H9 (cell line): ENCODE measurements around the gene ITGB8. TPM values are rescaled to one million over a fixed set of nuclear protein-coding genes. Genes with fewer than 3 reads are reported as not detected.

Source experiments
- DNase-seq: peaks from one replicate; pipeline ENCODE4 v3.0.0-alpha.2; 2017
- H2AFZ ChIP-seq: one replicate; pipeline ENCODE4 v1.6.1; 2013; ENCODE audit warnings: mild to moderate bottlenecking, low read length, control low read depth, moderate library complexity
- H2AK5ac ChIP-seq: 2 replicates; pipeline ENCODE4 v1.6.1; 2013; ENCODE audit warnings: low read length, control low read depth, mixed read lengths; ENCODE audit not compliant: insufficient read length
- H2BK120ac ChIP-seq: one replicate; pipeline ENCODE4 v1.6.1; 2013; ENCODE audit warnings: low read depth, mild to moderate bottlenecking, low read length, control low read depth, inconsistent platforms; ENCODE audit not compliant: poor library complexity, severe bottlenecking
- H2BK12ac ChIP-seq: 2 replicates; pipeline ENCODE4 v1.6.1; 2013; ENCODE audit warnings: low read length, control low read depth, mixed read lengths, low read depth; ENCODE audit not compliant: insufficient read length
- H2BK15ac ChIP-seq: 2 replicates; pipeline ENCODE4 v1.6.1; 2013; ENCODE audit warnings: low read depth, low read length, control low read depth
- H2BK20ac ChIP-seq: one replicate; pipeline ENCODE4 v1.6.1; 2013; ENCODE audit warnings: low read depth, mild to moderate bottlenecking, low read length, control low read depth, inconsistent platforms; ENCODE audit not compliant: poor library complexity, severe bottlenecking
- H2BK5ac ChIP-seq: 2 replicates; pipeline ENCODE4 v1.6.1; 2013; ENCODE audit warnings: low read length, control low read depth, mixed read lengths; ENCODE audit not compliant: insufficient read length
- H3K14ac ChIP-seq: 2 replicates; pipeline ENCODE4 v1.6.1; 2013; ENCODE audit warnings: low read length, control low read depth; ENCODE audit not compliant: insufficient read depth
- H3K18ac ChIP-seq: 2 replicates; pipeline ENCODE4 v1.6.1; 2013; ENCODE audit warnings: low read depth, mild to moderate bottlenecking, mixed read lengths, low read length, control low read depth; ENCODE audit not compliant: insufficient read length
- H3K23ac ChIP-seq: 2 replicates; pipeline ENCODE4 v1.6.1; 2013; ENCODE audit warnings: low read length, control low read depth, mixed read lengths, low read depth; ENCODE audit not compliant: insufficient read length
- H3K23me2 ChIP-seq: 2 replicates; pipeline ENCODE4 v1.6.1; 2013; ENCODE audit warnings: low read depth, mild to moderate bottlenecking, mixed read lengths, low read length, control low read depth; ENCODE audit not compliant: insufficient read length, poor library complexity, severe bottlenecking
- H3K27ac ChIP-seq: 2 replicates; pipeline ENCODE4 v1.5.1; 2013; ENCODE audit warnings: low read length, control low read depth, mixed read lengths, low read depth; ENCODE audit not compliant: insufficient read length
- H3K27me3 ChIP-seq: 2 replicates; pipeline ENCODE4 v1.6.1; 2013; ENCODE audit warnings: low read length, control low read depth, inconsistent platforms; ENCODE audit not compliant: insufficient read depth
- H3K4ac ChIP-seq: 2 replicates; pipeline ENCODE4 v1.6.1; 2013; ENCODE audit warnings: low read depth, mild to moderate bottlenecking, control low read depth, inconsistent platforms, low read length, moderate library complexity
- H3K4me1 ChIP-seq: 2 replicates; pipeline ENCODE4 v1.6.1; 2013; ENCODE audit warnings: low read length, control low read depth, inconsistent platforms; ENCODE audit not compliant: insufficient read depth
- H3K4me2 ChIP-seq: 2 replicates; pipeline ENCODE4 v1.6.1; 2013; ENCODE audit warnings: low read length, control low read depth, mixed read lengths; ENCODE audit not compliant: insufficient read length, insufficient read depth
- H3K56ac ChIP-seq: 2 replicates; pipeline ENCODE4 v1.6.1; 2013; ENCODE audit warnings: low read depth, mild to moderate bottlenecking, mixed read lengths, low read length, control low read depth; ENCODE audit not compliant: insufficient read length
- H3K79me1 ChIP-seq: 2 replicates; pipeline ENCODE4 v1.6.1; 2013; ENCODE audit warnings: low read depth, mild to moderate bottlenecking, moderate library complexity, low read length, control low read depth, inconsistent platforms; ENCODE audit not compliant: insufficient read depth, poor library complexity, severe bottlenecking
- H3K79me2 ChIP-seq: 2 replicates; pipeline ENCODE4 v1.6.1; 2013; ENCODE audit warnings: low read length, control low read depth, inconsistent platforms; ENCODE audit not compliant: insufficient read depth
- H3K9ac ChIP-seq: 2 replicates; pipeline ENCODE4 v1.6.1; 2013; ENCODE audit warnings: low read length, control low read depth, mixed read lengths; ENCODE audit not compliant: insufficient read length; ENCODE audit errors: extremely low read depth
- H3K9me3 ChIP-seq: one replicate; pipeline ENCODE4 v1.6.1; 2013; ENCODE audit warnings: low read depth, low read length, inconsistent platforms; ENCODE audit not compliant: control insufficient read depth
- H3T11ph ChIP-seq: one replicate; pipeline ENCODE4 v1.6.1; 2013; ENCODE audit warnings: mild to moderate bottlenecking, low read length, control low read depth, inconsistent platforms
- H4K20me1 ChIP-seq: one replicate; pipeline ENCODE4 v1.6.1; 2013; ENCODE audit not compliant: control insufficient read depth, insufficient read length, insufficient read depth
- H4K5ac ChIP-seq: 2 replicates; pipeline ENCODE4 v1.6.1; 2013; ENCODE audit warnings: low read depth, mild to moderate bottlenecking, mixed read lengths, low read length, control low read depth; ENCODE audit not compliant: insufficient read length
- H4K8ac ChIP-seq: replicated peaks from 2 replicates; pipeline ENCODE4 v1.6.1; 2013; ENCODE audit warnings: low read length, control low read depth, mixed read lengths, low read depth; ENCODE audit not compliant: insufficient read length
- H4K91ac ChIP-seq: 2 replicates; pipeline ENCODE4 v1.6.1; 2013; ENCODE audit warnings: low read depth, mild to moderate bottlenecking, moderate library complexity, mixed read lengths, low read length, control low read depth; ENCODE audit not compliant: insufficient read length
- H3K27ac Mint-ChIP-seq, 3 experiments: 2 replicates in 2 of 3; 3 replicates in 1 of 3; pipeline ENCODE4 v1.8.0; 2020 to 2021; ENCODE audit warnings: mixed read lengths in 3 of 3, mild to moderate bottlenecking in 1 of 3, moderate library complexity in 1 of 3
- H3K27me3 Mint-ChIP-seq: 2 replicates; pipeline ENCODE4 v1.8.0; 2021; ENCODE audit warnings: low read depth, mild to moderate bottlenecking, moderate library complexity, mixed read lengths
- H3K36me3 Mint-ChIP-seq, 3 experiments: 2 replicates in 2 of 3; 3 replicates in 1 of 3; pipeline ENCODE4 v1.8.0; 2020 to 2021; ENCODE audit warnings: low read depth in 3 of 3, mixed read lengths in 3 of 3; ENCODE audit not compliant: insufficient read depth in 1 of 3
- H3K4me1 Mint-ChIP-seq, 2 experiments: 2 replicates each; pipeline ENCODE4 v1.8.0; 2020; ENCODE audit warnings: mixed read lengths in 2 of 2
- H3K4me3 Mint-ChIP-seq, 2 experiments: 2 replicates in 1 of 2; 3 replicates in 1 of 2; pipeline ENCODE4 v1.8.0; 2020 to 2021; ENCODE audit warnings: mild to moderate bottlenecking in 2 of 2, mixed read lengths in 2 of 2, moderate library complexity in 1 of 2
- H3K9me3 Mint-ChIP-seq, 2 experiments: 2 replicates in 1 of 2; 3 replicates in 1 of 2; pipeline ENCODE4 v1.8.0; 2020; ENCODE audit warnings: mild to moderate bottlenecking in 2 of 2, mixed read lengths in 2 of 2, moderate library complexity in 1 of 2
- WGBS: extraction: QIAGEN DNeasy Blood & Tissue Kit; methylation state at CpG from one replicate; pipeline ENCODE4 v1.1.7; 2013; ENCODE audit warnings: missing lambda C conversion rate, low lambda C conversion rate, mixed read lengths; ENCODE audit not compliant: insufficient read length; ENCODE audit errors: extremely low coverage; 5-methylcytosine and 5-hydroxymethylcytosine counted together
- total RNA-seq: library from RNA; stranded (reverse); gene quantifications from 2 replicates; pipeline ENCODE4 v1.2.1, GENCODE V29; 2021
- TF ChIP-seq, protein P1 (sequence below): fragments of 200-600 bp; sonication (generic); conservative IDR thresholded peaks from 3 replicates; pipeline ENCODE4 v1.8.0; 2021; ENCODE audit warnings: antibody characterized with exemption, mild to moderate bottlenecking

ITGB8 gene
- total RNA-seq, 1 experiment from 2014 or later = 7.6 TPM

DNA sequence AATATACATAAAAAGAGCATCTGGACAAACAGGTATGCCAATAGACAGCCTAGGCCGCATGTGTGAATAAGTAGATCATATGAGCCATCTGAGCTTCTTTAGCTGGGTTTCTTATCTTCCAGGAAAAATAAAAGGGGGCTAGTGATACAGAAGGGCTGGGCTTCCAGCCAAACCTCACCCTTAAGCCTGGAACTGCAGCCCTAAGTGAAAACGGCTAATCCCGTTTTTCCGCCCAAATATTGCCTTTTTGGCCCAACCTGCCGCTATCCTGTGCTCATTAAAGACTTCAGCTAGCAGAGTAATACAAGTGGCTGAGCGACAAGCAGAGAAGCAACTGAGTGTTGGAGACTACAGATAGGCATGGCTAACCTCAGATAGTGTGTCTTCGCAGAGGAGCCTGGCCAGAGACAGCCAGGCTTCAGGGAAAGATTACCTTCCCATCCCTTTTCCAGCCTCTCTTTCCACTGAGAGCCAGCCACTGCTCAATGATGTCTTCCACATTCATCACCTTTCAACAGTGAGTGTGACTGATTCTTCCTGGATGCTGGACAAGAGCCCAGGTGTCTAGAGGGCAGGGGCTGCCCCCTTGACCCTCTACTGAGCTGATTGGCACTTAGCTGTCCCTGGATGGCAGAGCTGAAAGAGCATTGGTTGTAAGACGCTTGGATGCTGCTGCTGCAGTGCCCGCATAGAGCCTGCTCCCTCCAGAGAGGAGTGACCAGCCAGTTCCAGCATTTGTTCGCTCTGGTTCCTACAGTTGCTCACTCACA lies 108.9 kb downstream of the ITGB8 start:
- TF ChIP-seq, protein P1, sequence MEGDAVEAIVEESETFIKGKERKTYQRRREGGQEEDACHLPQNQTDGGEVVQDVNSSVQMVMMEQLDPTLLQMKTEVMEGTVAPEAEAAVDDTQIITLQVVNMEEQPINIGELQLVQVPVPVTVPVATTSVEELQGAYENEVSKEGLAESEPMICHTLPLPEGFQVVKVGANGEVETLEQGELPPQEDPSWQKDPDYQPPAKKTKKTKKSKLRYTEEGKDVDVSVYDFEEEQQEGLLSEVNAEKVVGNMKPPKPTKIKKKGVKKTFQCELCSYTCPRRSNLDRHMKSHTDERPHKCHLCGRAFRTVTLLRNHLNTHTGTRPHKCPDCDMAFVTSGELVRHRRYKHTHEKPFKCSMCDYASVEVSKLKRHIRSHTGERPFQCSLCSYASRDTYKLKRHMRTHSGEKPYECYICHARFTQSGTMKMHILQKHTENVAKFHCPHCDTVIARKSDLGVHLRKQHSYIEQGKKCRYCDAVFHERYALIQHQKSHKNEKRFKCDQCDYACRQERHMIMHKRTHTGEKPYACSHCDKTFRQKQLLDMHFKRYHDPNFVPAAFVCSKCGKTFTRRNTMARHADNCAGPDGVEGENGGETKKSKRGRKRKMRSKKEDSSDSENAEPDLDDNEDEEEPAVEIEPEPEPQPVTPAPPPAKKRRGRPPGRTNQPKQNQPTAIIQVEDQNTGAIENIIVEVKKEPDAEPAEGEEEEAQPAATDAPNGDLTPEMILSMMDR = no peak
- Histone ChIP-seq H3K9ac (no peak overlapping the region), H3K79me2 (no peaks in the 10 kb centered on the region), H4K5ac (no peak overlapping the region), H3T11ph (no peak overlapping the region), H2BK5ac (no peak overlapping the region), H2BK15ac (no peak overlapping the region), H3K4ac (no peak overlapping the region), H3K27me3 (no peaks in the 10 kb centered on the region; the same call in 1 of the 2 replicates), H2BK20ac (no peak overlapping the region), H4K8ac (no peak overlapping the region), H3K4me2 (no peak overlapping the region), H2BK12ac (no peak overlapping the region), H2AK5ac (no peak overlapping the region), H2AFZ (no peak overlapping the region), H4K91ac (no peak overlapping the region), H3K23me2 (no peaks in the 10 kb centered on the region), H3K9me3 (no peaks in the 10 kb centered on the region), H3K27ac (no peak overlapping the region), H2BK120ac (no peak overlapping the region), H3K18ac (no peak overlapping the region), H3K56ac (no peak overlapping the region), H3K4me1 (no peaks in the 10 kb centered on the region; the same call in 1 of the 2 replicates), H3K23ac (no peak overlapping the region), H3K79me1 (no peaks in the 10 kb centered on the region), H3K14ac (no peak overlapping the region), H4K20me1 (no peaks in the 10 kb centered on the region)
- Mint-ChIP-seq H3K27ac (no peak overlapping the region), H3K4me3 (no peak overlapping the region), H3K4me1 (peaks cover 12 to 18% of the 10 kb centered on the region in 2 experiments), H3K27me3 (no peaks in the 10 kb centered on the region), H3K9me3 (no peaks in the 10 kb centered on the region), H3K36me3 (no peaks in the 10 kb centered on the region)
- WGBS = no CpG with 5 or more reads among the region's 10 CpGs
- no peak for DNase-seq
